H9 (cell line): ENCODE measurements around the gene FGA. TPM values are rescaled to one million over a fixed set of nuclear protein-coding genes. Genes with fewer than 3 reads are reported as not detected.

Source experiments
- DNase-seq: peaks from one replicate; pipeline ENCODE4 v3.0.0-alpha.2; 2017
- H2AFZ ChIP-seq: one replicate; pipeline ENCODE4 v1.6.1; 2013; ENCODE audit warnings: mild to moderate bottlenecking, low read length, control low read depth, moderate library complexity
- H2AK5ac ChIP-seq: 2 replicates; pipeline ENCODE4 v1.6.1; 2013; ENCODE audit warnings: low read length, control low read depth, mixed read lengths; ENCODE audit not compliant: insufficient read length
- H2BK120ac ChIP-seq: one replicate; pipeline ENCODE4 v1.6.1; 2013; ENCODE audit warnings: low read depth, mild to moderate bottlenecking, low read length, control low read depth, inconsistent platforms; ENCODE audit not compliant: poor library complexity, severe bottlenecking
- H2BK12ac ChIP-seq: 2 replicates; pipeline ENCODE4 v1.6.1; 2013; ENCODE audit warnings: low read length, control low read depth, mixed read lengths, low read depth; ENCODE audit not compliant: insufficient read length
- H2BK15ac ChIP-seq: 2 replicates; pipeline ENCODE4 v1.6.1; 2013; ENCODE audit warnings: low read depth, low read length, control low read depth
- H2BK20ac ChIP-seq: one replicate; pipeline ENCODE4 v1.6.1; 2013; ENCODE audit warnings: low read depth, mild to moderate bottlenecking, low read length, control low read depth, inconsistent platforms; ENCODE audit not compliant: poor library complexity, severe bottlenecking
- H2BK5ac ChIP-seq: 2 replicates; pipeline ENCODE4 v1.6.1; 2013; ENCODE audit warnings: low read length, control low read depth, mixed read lengths; ENCODE audit not compliant: insufficient read length
- H3K14ac ChIP-seq: 2 replicates; pipeline ENCODE4 v1.6.1; 2013; ENCODE audit warnings: low read length, control low read depth; ENCODE audit not compliant: insufficient read depth
- H3K18ac ChIP-seq: 2 replicates; pipeline ENCODE4 v1.6.1; 2013; ENCODE audit warnings: low read depth, mild to moderate bottlenecking, mixed read lengths, low read length, control low read depth; ENCODE audit not compliant: insufficient read length
- H3K23ac ChIP-seq: 2 replicates; pipeline ENCODE4 v1.6.1; 2013; ENCODE audit warnings: low read length, control low read depth, mixed read lengths, low read depth; ENCODE audit not compliant: insufficient read length
- H3K23me2 ChIP-seq: 2 replicates; pipeline ENCODE4 v1.6.1; 2013; ENCODE audit warnings: low read depth, mild to moderate bottlenecking, mixed read lengths, low read length, control low read depth; ENCODE audit not compliant: insufficient read length, poor library complexity, severe bottlenecking
- H3K27ac ChIP-seq: 2 replicates; pipeline ENCODE4 v1.5.1; 2013; ENCODE audit warnings: low read length, control low read depth, mixed read lengths, low read depth; ENCODE audit not compliant: insufficient read length
- H3K27me3 ChIP-seq: 2 replicates; pipeline ENCODE4 v1.6.1; 2013; ENCODE audit warnings: low read length, control low read depth, inconsistent platforms; ENCODE audit not compliant: insufficient read depth
- H3K4ac ChIP-seq: 2 replicates; pipeline ENCODE4 v1.6.1; 2013; ENCODE audit warnings: low read depth, mild to moderate bottlenecking, control low read depth, inconsistent platforms, low read length, moderate library complexity
- H3K4me1 ChIP-seq: 2 replicates; pipeline ENCODE4 v1.6.1; 2013; ENCODE audit warnings: low read length, control low read depth, inconsistent platforms; ENCODE audit not compliant: insufficient read depth
- H3K4me2 ChIP-seq: 2 replicates; pipeline ENCODE4 v1.6.1; 2013; ENCODE audit warnings: low read length, control low read depth, mixed read lengths; ENCODE audit not compliant: insufficient read length, insufficient read depth
- H3K56ac ChIP-seq: 2 replicates; pipeline ENCODE4 v1.6.1; 2013; ENCODE audit warnings: low read depth, mild to moderate bottlenecking, mixed read lengths, low read length, control low read depth; ENCODE audit not compliant: insufficient read length
- H3K79me1 ChIP-seq: 2 replicates; pipeline ENCODE4 v1.6.1; 2013; ENCODE audit warnings: low read depth, mild to moderate bottlenecking, moderate library complexity, low read length, control low read depth, inconsistent platforms; ENCODE audit not compliant: insufficient read depth, poor library complexity, severe bottlenecking
- H3K79me2 ChIP-seq: 2 replicates; pipeline ENCODE4 v1.6.1; 2013; ENCODE audit warnings: low read length, control low read depth, inconsistent platforms; ENCODE audit not compliant: insufficient read depth
- H3K9ac ChIP-seq: 2 replicates; pipeline ENCODE4 v1.6.1; 2013; ENCODE audit warnings: low read length, control low read depth, mixed read lengths; ENCODE audit not compliant: insufficient read length; ENCODE audit errors: extremely low read depth
- H3K9me3 ChIP-seq: one replicate; pipeline ENCODE4 v1.6.1; 2013; ENCODE audit warnings: low read depth, low read length, inconsistent platforms; ENCODE audit not compliant: control insufficient read depth
- H3T11ph ChIP-seq: one replicate; pipeline ENCODE4 v1.6.1; 2013; ENCODE audit warnings: mild to moderate bottlenecking, low read length, control low read depth, inconsistent platforms
- H4K20me1 ChIP-seq: one replicate; pipeline ENCODE4 v1.6.1; 2013; ENCODE audit not compliant: control insufficient read depth, insufficient read length, insufficient read depth
- H4K5ac ChIP-seq: 2 replicates; pipeline ENCODE4 v1.6.1; 2013; ENCODE audit warnings: low read depth, mild to moderate bottlenecking, mixed read lengths, low read length, control low read depth; ENCODE audit not compliant: insufficient read length
- H4K8ac ChIP-seq: replicated peaks from 2 replicates; pipeline ENCODE4 v1.6.1; 2013; ENCODE audit warnings: low read length, control low read depth, mixed read lengths, low read depth; ENCODE audit not compliant: insufficient read length
- H4K91ac ChIP-seq: 2 replicates; pipeline ENCODE4 v1.6.1; 2013; ENCODE audit warnings: low read depth, mild to moderate bottlenecking, moderate library complexity, mixed read lengths, low read length, control low read depth; ENCODE audit not compliant: insufficient read length
- H3K27ac Mint-ChIP-seq, 3 experiments: 2 replicates in 2 of 3; 3 replicates in 1 of 3; pipeline ENCODE4 v1.8.0; 2020 to 2021; ENCODE audit warnings: mixed read lengths in 3 of 3, mild to moderate bottlenecking in 1 of 3, moderate library complexity in 1 of 3
- H3K27me3 Mint-ChIP-seq: 2 replicates; pipeline ENCODE4 v1.8.0; 2021; ENCODE audit warnings: low read depth, mild to moderate bottlenecking, moderate library complexity, mixed read lengths
- H3K36me3 Mint-ChIP-seq, 3 experiments: 2 replicates in 2 of 3; 3 replicates in 1 of 3; pipeline ENCODE4 v1.8.0; 2020 to 2021; ENCODE audit warnings: low read depth in 3 of 3, mixed read lengths in 3 of 3; ENCODE audit not compliant: insufficient read depth in 1 of 3
- H3K4me1 Mint-ChIP-seq, 2 experiments: 2 replicates each; pipeline ENCODE4 v1.8.0; 2020; ENCODE audit warnings: mixed read lengths in 2 of 2
- H3K4me3 Mint-ChIP-seq, 2 experiments: 2 replicates in 1 of 2; 3 replicates in 1 of 2; pipeline ENCODE4 v1.8.0; 2020 to 2021; ENCODE audit warnings: mild to moderate bottlenecking in 2 of 2, mixed read lengths in 2 of 2, moderate library complexity in 1 of 2
- H3K9me3 Mint-ChIP-seq, 2 experiments: 2 replicates in 1 of 2; 3 replicates in 1 of 2; pipeline ENCODE4 v1.8.0; 2020; ENCODE audit warnings: mild to moderate bottlenecking in 2 of 2, mixed read lengths in 2 of 2, moderate library complexity in 1 of 2
- WGBS: extraction: QIAGEN DNeasy Blood & Tissue Kit; methylation state at CpG from one replicate; pipeline ENCODE4 v1.1.7; 2013; ENCODE audit warnings: missing lambda C conversion rate, low lambda C conversion rate, mixed read lengths; ENCODE audit not compliant: insufficient read length; ENCODE audit errors: extremely low coverage; 5-methylcytosine and 5-hydroxymethylcytosine counted together
- total RNA-seq: library from RNA; stranded (reverse); gene quantifications from 2 replicates; pipeline ENCODE4 v1.2.1, GENCODE V29; 2021
- TF ChIP-seq, protein P1 (sequence below): fragments of 200-600 bp; sonication (generic); conservative IDR thresholded peaks from 3 replicates; pipeline ENCODE4 v1.8.0; 2021; ENCODE audit warnings: antibody characterized with exemption, mild to moderate bottlenecking

FGA gene
- total RNA-seq, 1 experiment from 2014 or later, result not detected

- no peak overlapping the region for H3K4me2 ChIP-seq
- no peak overlapping the region for H3K18ac ChIP-seq
- no peak overlapping the region for H2BK20ac ChIP-seq
- no peaks in the 10 kb centered on the region for H3K23me2 ChIP-seq
- H3K9me3 ChIP-seq, result no peaks in the 10 kb centered on the region
- H3K23ac ChIP-seq, result no peak overlapping the region
- no peak overlapping the region for H3K4me3 Mint-ChIP-seq
- H3K27me3 ChIP-seq, result no peaks in the 10 kb centered on the region
- no peak overlapping the region for H2BK5ac ChIP-seq
- H4K8ac ChIP-seq, result no peak overlapping the region
- no peak overlapping the region for H3K27ac Mint-ChIP-seq
- peak overlapping the region; percentile 24; the same call in 1 of the 2 replicates for H3K14ac ChIP-seq
- no peak overlapping the region for H2BK120ac ChIP-seq
- H3K27me3 Mint-ChIP-seq, result no peaks in the 10 kb centered on the region
- H2BK12ac ChIP-seq, result no peak overlapping the region
- WGBS, result no CpG with 5 or more reads among the region's 6 CpGs
- no peak overlapping the region for H4K91ac ChIP-seq
- no peaks in the 10 kb centered on the region for H3K36me3 Mint-ChIP-seq
- H4K20me1 ChIP-seq, result no peaks in the 10 kb centered on the region
- no peak overlapping the region for H3K56ac ChIP-seq
- no peak overlapping the region for H3K27ac ChIP-seq
- no peaks in the 10 kb centered on the region for H3K79me1 ChIP-seq
- H3K4me1 ChIP-seq, result no peaks in the 10 kb centered on the region; the same call in 1 of the 2 replicates
- H3K9ac ChIP-seq, result no peak overlapping the region
- H3K79me2 ChIP-seq, result no peaks in the 10 kb centered on the region
- H2AK5ac ChIP-seq, result no peak overlapping the region
- no peak overlapping the region for H4K5ac ChIP-seq
- H3K4me1 Mint-ChIP-seq, result peaks cover 3% of the 10 kb centered on the region in 2 experiments; a peak in 2 of 4 replicates
- H3K9me3 Mint-ChIP-seq, result no peaks in the 10 kb centered on the region
- no peak for DNase-seq
- H2AFZ ChIP-seq, result no peak overlapping the region
- no peak overlapping the region for H3T11ph ChIP-seq
- TF ChIP-seq, protein P1, sequence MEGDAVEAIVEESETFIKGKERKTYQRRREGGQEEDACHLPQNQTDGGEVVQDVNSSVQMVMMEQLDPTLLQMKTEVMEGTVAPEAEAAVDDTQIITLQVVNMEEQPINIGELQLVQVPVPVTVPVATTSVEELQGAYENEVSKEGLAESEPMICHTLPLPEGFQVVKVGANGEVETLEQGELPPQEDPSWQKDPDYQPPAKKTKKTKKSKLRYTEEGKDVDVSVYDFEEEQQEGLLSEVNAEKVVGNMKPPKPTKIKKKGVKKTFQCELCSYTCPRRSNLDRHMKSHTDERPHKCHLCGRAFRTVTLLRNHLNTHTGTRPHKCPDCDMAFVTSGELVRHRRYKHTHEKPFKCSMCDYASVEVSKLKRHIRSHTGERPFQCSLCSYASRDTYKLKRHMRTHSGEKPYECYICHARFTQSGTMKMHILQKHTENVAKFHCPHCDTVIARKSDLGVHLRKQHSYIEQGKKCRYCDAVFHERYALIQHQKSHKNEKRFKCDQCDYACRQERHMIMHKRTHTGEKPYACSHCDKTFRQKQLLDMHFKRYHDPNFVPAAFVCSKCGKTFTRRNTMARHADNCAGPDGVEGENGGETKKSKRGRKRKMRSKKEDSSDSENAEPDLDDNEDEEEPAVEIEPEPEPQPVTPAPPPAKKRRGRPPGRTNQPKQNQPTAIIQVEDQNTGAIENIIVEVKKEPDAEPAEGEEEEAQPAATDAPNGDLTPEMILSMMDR, result no peak
- no peak overlapping the region for H3K4ac ChIP-seq
- no peak overlapping the region for H2BK15ac ChIP-seq
Observed at GRCh38 chr4:154603033-154603943, 12.7 kb upstream of the FGA start.
